NCI-H1048 (cell line): ENCODE results near the gene FADS6.

Source experiments
- DNase-seq: peaks from one replicate; lab custom pipeline; 2025; lab: John Stamatoyannopoulos, UW

FADS6 gene, protein sequence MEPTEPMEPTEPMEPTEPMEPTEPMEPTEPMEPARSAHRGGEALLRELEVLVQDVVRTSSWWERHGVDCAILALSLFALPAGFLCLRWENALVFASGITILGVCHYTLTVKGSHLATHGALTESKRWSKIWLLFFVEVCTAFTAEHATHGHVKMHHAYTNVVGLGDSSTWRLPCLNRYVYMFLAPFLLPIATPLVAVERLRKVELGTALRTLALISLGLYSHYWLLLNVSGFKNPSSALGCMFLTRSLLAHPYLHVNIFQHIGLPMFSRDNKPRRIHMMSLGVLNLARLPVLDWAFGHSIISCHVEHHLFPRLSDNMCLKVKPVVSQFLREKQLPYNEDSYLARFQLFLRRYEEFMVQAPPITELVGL

DNA sequence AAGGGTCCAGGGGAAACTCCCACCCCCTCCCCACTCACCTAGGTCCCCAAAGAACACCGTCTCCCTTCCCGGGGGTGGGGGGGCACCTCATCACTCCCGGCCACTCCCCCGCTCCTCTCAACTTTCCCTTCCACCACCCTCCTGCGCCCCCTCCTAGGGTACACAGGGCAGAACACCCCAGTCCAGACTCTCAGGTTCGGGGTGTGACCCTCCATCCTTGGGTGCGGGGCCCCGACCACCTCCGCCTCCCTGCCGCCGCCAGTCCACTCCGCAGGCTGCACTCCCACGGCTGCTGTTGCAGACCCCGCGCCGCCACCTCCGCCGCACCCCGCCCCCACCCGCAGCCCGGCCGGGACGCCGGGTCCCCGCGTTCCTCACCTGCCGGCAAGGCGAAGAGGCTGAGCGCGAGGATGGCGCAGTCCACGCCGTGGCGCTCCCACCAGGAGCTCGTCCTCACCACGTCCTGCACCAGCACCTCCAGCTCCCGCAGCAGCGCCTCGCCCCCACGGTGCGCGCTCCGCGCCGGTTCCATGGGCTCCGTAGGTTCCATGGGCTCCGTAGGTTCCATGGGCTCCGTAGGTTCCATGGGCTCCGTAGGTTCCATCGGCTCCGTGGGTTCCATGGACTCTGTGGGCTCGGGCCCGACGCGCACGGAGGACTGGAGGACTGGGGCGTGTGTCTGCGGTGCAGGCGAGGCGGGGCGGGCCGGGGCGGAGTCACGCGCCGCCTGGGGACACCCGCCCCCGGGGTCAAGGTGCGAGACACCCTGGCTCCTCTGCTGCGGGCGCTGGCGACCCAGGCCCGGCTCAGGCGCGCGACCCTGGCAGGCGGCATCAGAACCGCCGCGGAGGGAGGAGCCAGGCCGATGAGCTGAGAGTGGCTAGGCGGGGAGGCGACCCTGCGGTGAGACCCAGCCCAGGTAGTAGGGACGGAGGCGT is at the start of gene FADS6:
Gene FADS6, minus strand, starts transcription at position 660 of the 938 bp plus-strand sequence. Its CDS starts 38 bp downstream, at position 622.
- no peak for DNase-seq

GRCh38 chr17:74941128-74941725 is 47.8 kb upstream of the FADS6 start:
- DNase-seq: no peak

- DNase-seq: no peak
Observed at GRCh38 chr17:74939534-74939933, 46.1 kb upstream of the FADS6 start.

GRCh38 chr17:74938194-74938950 is 44.9 kb upstream of the FADS6 start:
- no peak for DNase-seq

DNA sequence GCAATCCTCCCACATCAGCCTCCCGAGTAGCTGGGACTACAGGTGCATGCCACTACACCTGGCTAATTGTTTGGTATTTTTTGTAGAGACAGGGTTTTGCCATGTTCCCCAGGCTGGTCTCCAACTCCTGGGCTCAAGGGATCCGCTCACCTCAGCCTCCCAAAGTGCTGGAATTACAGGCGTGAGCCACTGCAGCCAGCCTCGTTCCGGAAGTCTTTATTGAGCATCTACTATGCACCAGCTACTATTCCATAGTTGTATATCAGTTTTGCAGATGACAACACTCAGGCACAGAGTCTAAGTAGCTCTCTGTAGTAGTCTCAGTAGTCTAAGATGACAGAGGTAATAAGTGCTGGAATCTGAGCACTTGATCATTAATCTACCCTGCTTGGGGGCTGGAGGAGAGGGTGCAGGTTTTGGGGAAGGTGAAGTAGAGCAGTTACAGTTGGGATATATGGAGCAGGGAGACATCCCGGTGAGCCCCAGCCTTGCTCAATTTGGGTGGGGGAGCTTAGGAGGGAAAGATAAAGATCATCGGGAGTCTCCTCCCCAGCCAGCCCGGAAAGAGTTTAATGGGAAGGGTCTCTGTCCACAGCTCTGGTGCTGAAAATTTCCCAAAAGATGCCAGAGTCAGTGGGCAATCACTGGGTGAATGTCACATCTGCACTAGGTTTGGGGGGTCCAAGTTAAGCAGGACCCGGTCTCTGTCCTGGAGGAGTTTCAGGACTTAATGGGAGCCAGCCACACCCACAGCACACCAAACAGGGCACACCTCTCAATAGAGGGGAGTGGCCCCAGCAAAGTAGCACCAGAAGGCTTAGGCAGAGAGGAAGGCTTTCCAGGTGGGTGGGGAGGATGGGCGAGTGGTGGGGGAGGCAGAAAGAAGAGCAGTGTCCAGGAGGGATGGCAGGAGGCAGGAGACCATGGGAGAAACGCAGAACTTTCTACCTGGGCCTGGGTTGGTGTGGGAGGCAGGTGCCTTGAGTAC is 43.9 kb upstream of the FADS6 start:
- DNase-seq: no peak

- DNase-seq: no peak
Observed at GRCh38 chr17:74936470-74936799, 43.0 kb upstream of the FADS6 start.

DNA sequence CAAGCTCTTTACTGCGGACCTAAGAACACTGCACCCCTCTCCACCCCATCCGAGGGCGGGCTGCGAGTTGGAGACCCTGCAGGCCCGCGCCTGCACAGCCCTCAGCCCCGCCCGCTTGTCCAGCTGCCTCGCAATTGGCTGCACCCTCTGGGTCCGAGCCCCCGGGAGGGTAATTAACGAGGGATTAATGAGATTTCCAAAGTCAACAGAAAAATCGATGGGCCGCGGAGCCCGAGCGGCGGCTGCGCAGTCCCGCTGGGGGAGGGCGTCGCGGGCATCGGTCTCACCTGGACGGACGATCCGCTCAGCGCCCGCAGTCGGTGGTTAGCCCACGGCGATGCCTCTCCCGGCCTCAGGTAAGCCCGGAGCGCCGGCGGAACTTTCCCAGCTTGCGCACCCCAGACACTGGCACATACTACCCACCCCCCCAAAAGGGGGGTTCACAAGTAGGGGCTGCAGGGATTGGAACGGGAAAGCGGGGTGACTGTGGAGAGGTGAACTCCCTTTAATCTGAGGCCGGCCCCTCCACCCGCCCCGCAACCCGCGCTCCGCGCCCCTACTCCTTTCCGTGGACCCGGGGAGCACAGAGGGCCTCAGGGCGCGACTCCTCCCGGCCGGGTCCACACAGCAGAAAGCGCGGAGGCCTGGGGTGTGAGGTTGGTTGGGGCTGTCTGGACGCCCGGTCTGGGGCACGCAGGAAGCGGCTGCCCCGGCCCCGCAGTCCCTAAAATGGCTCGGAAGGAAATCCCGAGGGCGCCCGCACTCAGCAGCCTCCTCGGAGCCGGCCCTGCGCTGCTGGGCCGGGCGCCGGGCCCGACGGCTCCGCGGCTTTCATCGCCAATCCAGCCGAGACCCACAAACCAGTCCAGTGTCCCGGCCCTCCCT is 42.4 kb upstream of the FADS6 start, which contains the start of gene OTOP3:
Gene OTOP3, plus strand, starts transcription at position 314 of the 885 bp plus-strand sequence. Its CDS starts 24 bp downstream, at position 338.
- DNase-seq: no peak

DNA sequence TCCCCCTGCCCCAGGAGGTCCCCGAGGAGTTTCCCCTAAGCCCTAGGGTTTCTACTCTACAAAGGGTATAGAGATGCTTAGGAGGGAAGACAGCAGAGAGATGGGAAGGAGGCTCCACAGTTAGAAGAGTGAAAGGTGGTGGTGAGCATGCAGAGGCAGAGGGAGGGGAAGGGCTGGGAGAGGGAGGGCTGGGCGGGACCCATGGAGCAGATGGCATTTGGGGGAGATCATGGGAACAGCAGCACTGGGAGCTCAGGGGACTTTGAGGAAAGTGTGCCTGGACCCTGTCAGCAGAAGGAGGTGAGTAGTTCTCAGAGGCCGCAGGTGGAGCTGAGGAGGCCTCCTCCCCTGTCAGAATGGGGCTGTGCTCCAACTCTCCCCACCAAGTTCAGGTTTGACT is 41.6 kb upstream of the FADS6 start:
- no peak for DNase-seq

DNA sequence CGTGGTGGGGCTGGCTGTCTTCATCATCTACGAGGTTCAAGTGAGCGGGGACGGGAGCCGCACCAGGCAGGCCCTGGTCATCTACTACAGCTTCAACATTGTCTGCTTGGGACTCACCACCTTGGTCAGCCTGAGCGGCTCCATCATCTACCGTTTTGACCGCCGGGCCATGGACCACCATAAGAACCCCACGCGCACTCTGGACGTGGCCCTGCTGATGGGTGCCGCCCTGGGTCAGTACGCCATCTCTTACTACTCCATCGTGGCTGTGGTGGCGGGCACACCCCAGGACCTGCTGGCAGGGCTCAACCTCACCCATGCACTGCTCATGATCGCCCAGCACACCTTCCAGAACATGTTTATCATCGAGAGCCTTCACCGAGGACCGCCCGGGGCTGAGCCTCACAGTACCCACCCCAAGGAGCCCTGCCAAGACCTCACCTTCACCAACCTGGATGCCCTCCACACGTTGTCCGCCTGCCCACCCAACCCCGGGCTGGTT is 37.2 kb upstream of the FADS6 start:
- no peak for DNase-seq

DNA sequence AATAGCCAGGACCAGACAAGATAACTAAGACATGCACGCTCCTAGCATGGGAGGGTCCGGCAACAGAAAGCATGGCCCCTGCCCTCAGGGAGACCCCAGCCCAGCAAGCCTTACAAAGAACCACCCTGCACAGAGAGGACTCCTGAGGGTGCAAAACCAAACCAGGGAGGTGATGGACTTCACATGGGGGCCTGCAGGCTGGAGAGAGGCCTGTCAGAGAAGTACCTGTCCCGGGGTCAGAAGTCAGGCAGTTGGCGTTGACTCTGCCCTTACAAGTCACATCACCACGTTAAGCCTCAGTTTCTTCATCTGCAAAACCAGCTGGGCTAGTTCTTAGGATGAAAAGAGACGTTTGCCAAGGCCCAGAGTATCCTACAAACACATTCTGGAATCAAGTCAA is 35.4 kb upstream of the FADS6 start:
- no peak for DNase-seq

GRCh38 chr17:74925242-74925641 is 31.8 kb upstream of the FADS6 start:
- DNase-seq: no peak

DNA sequence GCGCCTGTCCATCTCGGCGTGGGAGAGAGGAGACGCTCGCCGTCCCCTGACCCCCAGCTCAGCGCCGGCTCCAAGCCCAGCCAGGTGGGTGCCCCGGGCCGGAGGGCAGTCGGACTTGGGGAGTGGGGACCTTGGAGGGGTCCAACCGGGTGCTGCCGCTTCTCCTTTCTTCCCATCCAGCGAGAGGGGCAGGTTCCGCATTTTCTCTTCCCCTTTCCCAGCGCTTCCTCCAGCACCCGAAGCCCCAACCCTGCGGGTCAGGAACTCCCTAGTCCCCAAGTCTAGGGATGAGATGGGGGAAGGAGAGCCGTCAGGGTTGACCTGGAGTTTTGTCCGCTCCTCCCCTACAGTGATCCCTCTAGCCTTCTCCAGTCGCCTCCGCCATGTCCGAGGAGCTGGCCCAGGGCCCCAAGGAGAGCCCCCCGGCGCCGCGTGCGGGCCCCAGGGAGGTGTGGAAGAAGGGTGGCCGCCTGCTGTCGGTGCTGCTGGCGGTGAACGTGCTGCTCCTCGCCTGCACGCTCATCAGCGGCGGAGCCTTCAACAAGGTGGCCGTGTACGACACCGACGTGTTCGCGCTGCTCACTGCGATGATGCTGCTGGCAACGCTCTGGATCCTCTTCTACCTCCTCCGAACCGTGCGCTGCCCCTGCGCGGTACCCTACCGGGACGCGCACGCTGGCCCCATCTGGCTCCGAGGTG is 31.0 kb upstream of the FADS6 start, which contains the start of gene OTOP2:
Gene OTOP2, plus strand, starts transcription at position 24 of the 699 bp plus-strand sequence. Its CDS starts 360 bp downstream, at position 384.
- DNase-seq: no peak

- no peak for DNase-seq
Observed at GRCh38 chr17:74923538-74924249, 30.3 kb upstream of the FADS6 start.

- DNase-seq: no peak
Observed at GRCh38 chr17:74922694-74923537, 29.5 kb upstream of the FADS6 start, which contains the start of gene USH1G. Gene USH1G (minus strand): TSS chr17:74923255. CDS start chr17:74923073, 182 bp downstream.

DNA sequence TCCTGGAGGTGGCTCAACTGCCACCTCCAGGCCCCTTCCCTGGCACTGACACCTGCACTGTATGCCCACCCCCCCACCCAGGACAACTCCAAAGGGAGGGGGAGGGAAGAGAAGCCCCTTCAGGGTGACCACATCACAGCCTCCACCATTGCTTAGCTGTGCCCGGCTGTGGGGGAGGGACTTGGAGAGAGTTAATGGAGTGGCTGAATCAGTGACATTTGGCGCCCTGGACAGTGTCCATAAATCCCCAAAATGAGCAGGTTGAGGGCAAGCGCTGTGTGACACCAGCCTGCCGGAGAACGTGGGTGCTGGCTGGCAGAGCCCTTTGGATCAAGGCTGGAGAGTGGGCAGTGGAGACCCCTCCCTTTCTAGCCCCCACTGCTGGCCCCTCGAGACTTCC is 28.7 kb upstream of the FADS6 start:
- no peak for DNase-seq

DNA sequence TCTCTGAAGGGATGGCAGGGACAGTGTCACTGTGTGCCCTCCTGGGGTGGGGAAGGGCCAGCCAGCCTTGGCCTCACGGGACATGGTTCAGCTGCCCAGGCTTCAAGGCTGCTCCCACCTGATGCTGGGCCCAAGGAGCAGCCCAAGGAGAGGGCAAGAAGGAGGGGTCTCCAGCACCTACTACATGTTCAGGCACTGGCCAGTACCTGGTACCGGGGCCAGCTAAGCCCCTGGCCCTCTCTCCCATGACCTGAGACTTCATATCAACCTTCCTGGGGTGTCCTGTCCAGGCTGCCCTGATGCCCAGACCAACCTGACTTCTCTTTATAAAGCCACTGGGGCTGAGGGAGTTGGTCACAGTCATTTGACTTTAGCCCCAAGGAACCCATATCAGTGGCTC is 28.3 kb upstream of the FADS6 start:
- no peak for DNase-seq
